GM12878 (cell line): Measurements from ENCODE around the gene SCUBE2.

ENCODE experiments used
- BRCA1 ChIP-seq: IDR thresholded peaks from 2 replicates; pipeline ENCODE4 v1.6.1; 2011; ENCODE audit warnings: low read depth, low read length, improper control_type of control experiment
- POLR2A ChIP-seq: IDR thresholded peaks from 2 replicates; pipeline ENCODE4 v1.6.1; 2011; ENCODE audit warnings: low read depth, mild to moderate bottlenecking, low read length
- SREBF1 ChIP-seq: IDR thresholded peaks from 2 replicates; pipeline ENCODE4 v1.6.1; 2012; ENCODE audit warnings: mild to moderate bottlenecking, low read length

DNA sequence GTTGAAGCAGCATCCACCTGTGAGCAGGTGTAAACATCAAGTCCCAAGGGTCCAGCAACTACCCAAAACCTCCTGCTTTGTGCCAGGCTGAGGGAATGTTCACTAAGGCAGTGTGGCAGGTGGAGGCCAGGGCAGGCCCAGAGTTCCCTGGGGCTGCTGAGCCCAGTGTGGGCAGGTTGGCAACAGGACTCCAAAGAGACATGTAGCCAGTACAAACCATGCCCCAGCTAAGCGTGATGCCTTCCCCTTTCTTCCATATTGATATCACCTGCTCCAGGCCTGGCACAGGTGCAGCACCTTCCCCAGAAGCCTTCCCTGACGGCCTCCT, 30.0 kb upstream of the SCUBE2 start:
- no peak for TF ChIP-seq POLR2A
- TF ChIP-seq BRCA1: no peak
- no peak for TF ChIP-seq SREBF1
